Esophagus squamous epithelium (tissue), 5 donors: ENCODE measurements around the gene ABHD12. TPM values are rescaled to one million over a fixed set of nuclear protein-coding genes. Genes with fewer than 3 reads are reported as not detected.

Experiments
- DNase-seq: peaks from one replicate; lab custom pipeline; 2025; lab: John Stamatoyannopoulos, UW
- H3K27ac ChIP-seq, 4 donors: fragments of 200-600 bp; sonication (generic); one replicate each; pipeline ENCODE4 v1.5.1; 2016 to 2019; ENCODE audit warnings: mild to moderate bottlenecking in 1 of 4
- H3K27me3 ChIP-seq, 4 donors: fragments of 200-600 bp; sonication (generic); 1 replicate in 3 of 4; 2 replicates in 1 of 4; pipeline versions ENCODE4 v1.5.1 to v1.6.0; 2017 to 2021; ENCODE audit warnings: antibody characterized with exemption in 1 of 4
- H3K36me3 ChIP-seq, 3 donors: fragments of 200-600 bp; sonication (generic); one replicate each; pipeline ENCODE4 v1.5.1; 2016 to 2019
- H3K4me1 ChIP-seq, 3 donors: fragments of 200-600 bp; sonication (generic); one replicate each; pipeline ENCODE4 v1.5.1; 2017 to 2019
- H3K4me3 ChIP-seq, 4 donors: fragments of 200-600 bp; sonication (generic); 1 replicate in 3 of 4; 2 replicates in 1 of 4; pipeline ENCODE4 v1.5.1; 2016 to 2019; ENCODE audit warnings: mild to moderate bottlenecking in 2 of 4, moderate library complexity in 1 of 4
- H3K9me3 ChIP-seq, 3 donors: fragments of 200-600 bp; sonication (generic); one replicate each; pipeline ENCODE4 v1.5.1; 2016 to 2019
- CTCF ChIP-seq, 6 experiments: fragments of 450-650 bp in 4 of 6; fragments of 200-600 bp in 2 of 6; sonication (generic) in 2 of 6; IDR thresholded peaks; one replicate each; pipeline ENCODE4 v1.5.1; 2016 to 2019; ENCODE audit warnings: antibody characterized with exemption in 6 of 6, mild to moderate bottlenecking in 4 of 6, moderate library complexity in 4 of 6
- POLR2A ChIP-seq, 4 donors: fragments of 450-650 bp; IDR thresholded peaks; one replicate each; pipeline ENCODE4 v1.6.1; 2017; ENCODE audit warnings: antibody characterized with exemption in 4 of 4, mild to moderate bottlenecking in 4 of 4, moderate library complexity in 3 of 4
- WGBS, 2 donors: methylation state at CpG; one replicate each; pipeline ENCODE4 v1.1.5; 2018; 5-methylcytosine and 5-hydroxymethylcytosine counted together
- intact Hi-C: fragments of 100-400 bp; cut with DNase I; formaldehyde crosslinking; loops from one replicate; pipeline ENCODE4 v1.15.0; 2022
- total RNA-seq, 4 donors: library from RNA; depleted of rRNA; stranded (reverse); fragments of >200 nt; gene quantifications; one replicate each; pipeline ENCODE4 v1.1.0, GENCODE V29; 2016
- donor health status: DM: yes; HTN: yes; CAD: no.

ABHD12 gene
- total RNA-seq, 4 donors from 2014 or later: 23.8 to 62.1 (median 36.4) TPM

GRCh38 chr20:25308671-25309394 is 81.8 kb downstream of the ABHD12 start:
- H3K4me1 ChIP-seq: peaks cover 14 to 30% (median 24%) of the 10 kb centered on the region in 3 donors
- WGBS, 2 donors: 74 to 100% methylated on average over 2 to 6 of the region's 17 CpGs

DNA sequence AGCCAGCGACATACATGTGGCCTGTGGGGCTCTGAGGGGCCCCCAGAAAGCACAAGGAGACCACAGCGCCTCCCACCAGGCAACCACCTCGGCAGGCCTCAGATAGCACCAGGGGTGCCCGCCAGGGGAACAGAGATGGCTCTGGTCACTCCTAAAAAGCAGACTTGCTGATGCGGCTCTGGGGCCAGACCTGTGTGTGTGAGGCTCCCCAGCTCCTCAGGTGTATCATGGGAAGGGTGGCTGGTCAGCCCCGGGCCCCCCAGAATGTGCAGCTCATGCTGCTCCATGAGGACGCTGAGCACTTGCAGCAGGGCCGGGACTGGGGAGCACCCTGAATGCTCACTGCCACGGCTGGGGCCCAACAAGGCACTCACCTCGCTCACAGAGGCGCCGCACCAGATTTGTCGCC is 82.5 kb downstream of the ABHD12 start:
- H3K4me3 ChIP-seq: no peak overlapping the region
- no peaks in the 10 kb centered on the region for H3K27me3 ChIP-seq
- H3K9me3 ChIP-seq: no peaks in the 10 kb centered on the region
- peaks cover 0 to 64% (median 0%) of the 10 kb centered on the region in 3 donors for H3K36me3 ChIP-seq
- H3K4me1 ChIP-seq: peaks cover 14 to 30% (median 24%) of the 10 kb centered on the region in 3 donors
- intact Hi-C loops: no loop called here
- TF ChIP-seq POLR2A (IDR thresholded peaks at IDR 0.05) (no peak), CTCF (IDR thresholded peaks at IDR 0.05) (no peak)
- no peak for DNase-seq
- H3K27ac ChIP-seq: peak overlapping the region in 1 of 4 donors; percentile 79
- WGBS, 2 donors: 87 to 91% methylated on average over 8 to 9 of the region's 13 CpGs

More at GRCh38 chr20:25308671-25309394, 81.8 kb downstream of the ABHD12 start:
- Histone ChIP-seq H3K36me3 (peaks cover 0 to 60% (median 0%) of the 10 kb centered on the region in 3 donors), H3K27me3 (no peaks in the 10 kb centered on the region), H3K27ac (peak overlapping the region; percentile 70 to 92 (median 77)), H3K4me3 (no peak overlapping the region), H3K9me3 (no peaks in the 10 kb centered on the region)
- intact Hi-C loops: no loop called here
- TF ChIP-seq POLR2A (IDR thresholded peaks at IDR 0.05) (no peak), CTCF (IDR thresholded peaks at IDR 0.05) (no peak)
- no peak for DNase-seq

DNA sequence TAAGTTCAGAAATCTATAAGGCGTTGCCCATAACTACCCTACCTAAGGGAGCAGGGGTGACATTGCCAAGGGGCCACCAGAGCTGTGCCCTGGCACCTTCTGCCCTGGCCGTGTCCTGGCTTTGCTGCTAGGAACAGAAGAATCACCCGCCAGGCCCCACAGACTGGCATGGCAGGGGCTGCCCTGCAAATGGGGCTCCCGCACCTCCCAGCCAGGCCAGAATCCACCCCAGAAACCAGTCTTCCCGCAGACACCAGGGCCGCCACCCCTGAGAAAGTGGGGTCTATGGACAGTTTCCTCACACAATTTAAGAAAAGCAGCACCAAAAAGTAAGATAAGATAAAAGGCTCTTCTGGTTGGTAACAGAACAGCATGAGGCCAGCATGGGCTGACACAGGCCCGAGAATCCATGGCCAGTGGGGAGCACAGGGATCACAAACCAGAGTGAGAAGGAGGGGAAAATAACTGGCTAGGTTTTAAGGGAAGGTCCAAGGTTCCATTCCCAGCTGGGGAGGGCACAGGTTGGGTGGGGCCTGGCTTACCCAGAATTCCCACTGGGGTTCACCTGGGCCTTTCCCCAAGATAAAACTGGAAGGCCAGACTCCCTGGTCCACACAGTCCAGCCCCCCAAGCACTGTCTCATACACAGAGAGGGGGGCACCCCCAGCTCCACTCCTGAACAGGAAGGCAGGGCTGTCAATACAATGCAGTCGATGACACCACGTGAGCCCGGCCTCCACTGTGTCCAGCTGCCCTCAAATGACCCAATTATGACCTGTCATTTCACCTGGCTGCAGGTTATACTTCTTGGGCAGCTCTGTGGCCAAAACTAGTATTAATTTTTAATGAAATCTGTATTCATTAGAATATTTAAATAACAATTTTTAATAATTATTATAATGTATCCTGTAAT is 83.4 kb downstream of the ABHD12 start:
- intact Hi-C loops: no loop called here
- TF ChIP-seq POLR2A (IDR thresholded peaks at IDR 0.05): no peak
- no peak for TF ChIP-seq CTCF (IDR thresholded peaks at IDR 0.05)

DNA sequence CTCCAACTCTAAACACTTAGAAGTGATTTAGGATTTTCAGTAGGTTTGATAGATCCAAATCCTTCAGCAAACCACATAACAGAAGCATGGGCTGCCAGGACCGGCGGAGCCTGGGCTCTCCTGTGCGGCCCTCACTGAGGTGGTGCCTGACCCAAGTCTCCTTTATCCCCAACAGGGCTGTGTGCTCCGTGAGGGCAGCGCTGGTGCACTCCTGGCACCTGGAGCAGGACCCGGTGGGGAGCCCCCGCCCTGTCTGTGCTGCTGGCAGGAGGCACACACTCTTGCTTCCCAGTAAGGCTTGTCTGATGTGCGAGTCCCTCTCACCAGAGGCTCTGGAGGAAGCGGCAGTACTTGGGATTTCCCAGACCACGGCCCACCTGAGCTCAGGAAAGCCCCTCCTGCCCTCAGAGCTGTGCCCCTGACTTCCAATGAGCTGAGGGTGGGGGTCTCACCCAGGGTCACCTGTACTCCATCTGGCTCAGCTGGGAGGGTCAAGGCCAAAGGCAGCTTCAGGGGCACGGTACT is 86.5 kb downstream of the ABHD12 start:
- TF ChIP-seq POLR2A (IDR thresholded peaks at IDR 0.05): no peak
- no peak for TF ChIP-seq CTCF (IDR thresholded peaks at IDR 0.05)
- Histone ChIP-seq H3K27ac (no peak overlapping the region), H3K4me3 (no peak overlapping the region), H3K27me3 (no peaks in the 10 kb centered on the region), H3K4me1 (peaks cover 0 to 9% (median 0%) of the 10 kb centered on the region in 3 donors), H3K9me3 (no peaks in the 10 kb centered on the region), H3K36me3 (peaks cover 0 to 96% (median 0%) of the 10 kb centered on the region in 3 donors)
- 89 to 94% methylated on average over 4 to 5 of the region's 11 CpGs for WGBS, 2 donors
- intact Hi-C loops: no loop called here
- no peak for DNase-seq

More for the DNA sequence above, 83.4 kb downstream of the ABHD12 start:
- H3K4me1 ChIP-seq: peaks cover 14 to 30% (median 24%) of the 10 kb centered on the region in 3 donors
- H3K4me3 ChIP-seq: no peak overlapping the region
- H3K27ac ChIP-seq: no peak overlapping the region
- H3K36me3 ChIP-seq: peaks cover 0 to 72% (median 0%) of the 10 kb centered on the region in 3 donors
- no peaks in the 10 kb centered on the region for H3K27me3 ChIP-seq
- 93 to 95% methylated on average over 5 to 6 of the region's 10 CpGs for WGBS, 2 donors
- H3K9me3 ChIP-seq: no peaks in the 10 kb centered on the region
- no peak for DNase-seq
